ENCODE data around the gene UCP3. TPM values are rescaled to one million over a fixed set of nuclear protein-coding genes. Genes with fewer than 3 reads are reported as not detected.
A peak's percentile ranks its signal among the peaks of the same experiment; 100 is the strongest.

Gene UCP3
- total RNA-seq, 1 donor from 2014 or later, result 3.1 TPM

DNA sequence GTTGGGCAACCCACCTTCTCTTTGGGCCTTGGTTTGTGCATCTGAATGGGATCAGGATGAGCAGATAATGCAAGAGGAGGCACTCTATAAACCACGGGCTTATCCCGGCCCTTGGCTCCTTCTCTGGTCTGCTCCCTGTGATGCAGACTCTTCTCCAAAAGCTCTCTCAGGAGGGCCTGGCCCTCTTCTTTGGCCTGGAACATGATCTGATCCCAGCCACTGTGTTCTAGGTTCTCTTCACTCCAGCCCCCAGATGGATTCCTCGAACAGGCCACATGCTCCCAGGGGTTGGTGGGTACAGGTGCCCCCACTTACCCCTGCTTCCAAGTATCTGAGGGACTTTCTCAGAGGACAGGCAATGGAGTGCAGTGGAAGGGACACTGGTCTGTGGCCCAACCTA is 8.7 kb upstream of the UCP3 start:
- no peak for DNase-seq
- intact Hi-C loops (cut with DNase I), result no loop called here

DNA sequence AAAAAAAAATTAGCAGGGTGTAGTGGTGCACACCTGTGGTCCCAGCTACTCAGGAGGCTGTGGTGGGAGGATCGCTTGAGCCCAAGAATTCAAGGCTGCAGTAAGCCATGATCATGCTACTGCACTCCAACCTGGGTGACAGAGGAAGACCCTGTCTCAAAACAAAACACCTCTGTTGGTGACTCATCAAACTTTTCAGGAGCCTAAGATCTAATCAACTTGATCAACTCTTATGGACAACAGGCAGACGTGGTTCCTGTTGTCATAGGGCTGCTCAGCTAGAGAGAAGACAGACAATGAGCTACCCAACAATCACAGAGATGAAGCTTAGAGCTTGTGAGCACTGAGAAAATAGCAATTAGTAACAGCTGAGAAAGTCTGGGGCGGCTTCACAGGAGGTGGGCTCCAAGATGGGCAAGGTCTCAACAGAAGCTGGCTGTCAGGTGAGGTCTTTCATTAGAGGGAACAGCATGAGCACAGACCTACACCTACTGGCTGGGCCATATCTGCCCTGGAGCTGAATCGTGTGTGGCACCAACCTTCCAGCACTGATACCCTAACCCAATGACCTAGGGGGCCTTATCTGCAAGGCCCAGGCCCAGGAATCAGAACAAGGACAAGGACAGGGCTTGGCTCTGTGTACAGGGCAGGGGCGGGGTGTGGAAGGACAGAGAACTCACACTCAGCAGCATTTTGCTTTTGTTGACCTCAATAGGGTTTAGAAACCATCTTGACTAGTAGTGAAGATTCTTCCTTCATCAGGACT is 7.2 kb upstream of the UCP3 start:
- H3K9me3 ChIP-seq, result no peaks in the 10 kb centered on the region
- TF ChIP-seq, protein P1, sequence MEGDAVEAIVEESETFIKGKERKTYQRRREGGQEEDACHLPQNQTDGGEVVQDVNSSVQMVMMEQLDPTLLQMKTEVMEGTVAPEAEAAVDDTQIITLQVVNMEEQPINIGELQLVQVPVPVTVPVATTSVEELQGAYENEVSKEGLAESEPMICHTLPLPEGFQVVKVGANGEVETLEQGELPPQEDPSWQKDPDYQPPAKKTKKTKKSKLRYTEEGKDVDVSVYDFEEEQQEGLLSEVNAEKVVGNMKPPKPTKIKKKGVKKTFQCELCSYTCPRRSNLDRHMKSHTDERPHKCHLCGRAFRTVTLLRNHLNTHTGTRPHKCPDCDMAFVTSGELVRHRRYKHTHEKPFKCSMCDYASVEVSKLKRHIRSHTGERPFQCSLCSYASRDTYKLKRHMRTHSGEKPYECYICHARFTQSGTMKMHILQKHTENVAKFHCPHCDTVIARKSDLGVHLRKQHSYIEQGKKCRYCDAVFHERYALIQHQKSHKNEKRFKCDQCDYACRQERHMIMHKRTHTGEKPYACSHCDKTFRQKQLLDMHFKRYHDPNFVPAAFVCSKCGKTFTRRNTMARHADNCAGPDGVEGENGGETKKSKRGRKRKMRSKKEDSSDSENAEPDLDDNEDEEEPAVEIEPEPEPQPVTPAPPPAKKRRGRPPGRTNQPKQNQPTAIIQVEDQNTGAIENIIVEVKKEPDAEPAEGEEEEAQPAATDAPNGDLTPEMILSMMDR (IDR thresholded peaks at IDR 0.05), result no peak
- no peaks in the 10 kb centered on the region for H3K27me3 ChIP-seq (ENCODE audit: low read depth)
- peaks cover 42% of the 10 kb centered on the region for H3K4me1 ChIP-seq
- no peak overlapping the region for H3K4me3 ChIP-seq
- no peak for DNase-seq
- intact Hi-C loops (cut with DNase I), result no loop called here
- no peak overlapping the region for H3K27ac ChIP-seq
- peaks cover 17% of the 10 kb centered on the region for H3K36me3 ChIP-seq
- no peak for ATAC-seq

More for the DNA sequence above, 8.7 kb upstream of the UCP3 start:
- Histone ChIP-seq H3K27me3 (ENCODE audit: low read depth) (no peaks in the 10 kb centered on the region), H3K4me3 (no peak overlapping the region), H3K27ac (peak overlapping the region; percentile 87), H3K36me3 (peaks cover 17% of the 10 kb centered on the region), H3K9me3 (no peaks in the 10 kb centered on the region), H3K4me1 (peaks cover 36% of the 10 kb centered on the region)
- TF ChIP-seq, protein P1 (IDR thresholded peaks at IDR 0.05), result no peak
- no peak for ATAC-seq

DNA sequence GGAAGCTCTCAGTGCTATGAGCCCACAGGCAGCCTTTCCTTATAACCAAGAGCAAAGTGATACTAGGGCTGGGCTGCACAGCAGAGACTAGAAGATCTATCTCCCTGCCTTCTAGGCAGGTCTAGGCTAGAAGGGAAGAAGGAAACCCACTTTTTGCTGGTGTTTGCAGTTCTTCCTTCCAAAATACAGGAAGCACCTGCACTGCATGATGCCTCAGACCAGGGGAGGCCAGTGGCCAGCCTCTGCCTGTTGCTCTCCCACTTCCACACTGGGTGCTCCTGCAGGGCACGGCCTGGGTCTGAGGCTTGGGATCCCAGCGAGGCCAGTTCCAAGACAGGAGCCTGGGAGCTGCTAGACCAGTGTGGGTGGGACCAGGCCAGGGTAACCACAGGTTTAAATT is 6.0 kb upstream of the UCP3 start:
- no peaks in the 10 kb centered on the region for H3K9me3 ChIP-seq
- peaks cover 17% of the 10 kb centered on the region for H3K36me3 ChIP-seq
- H3K27ac ChIP-seq, result no peak overlapping the region
- H3K27me3 ChIP-seq (ENCODE audit: low read depth), result no peaks in the 10 kb centered on the region
- no peak for ATAC-seq
- TF ChIP-seq, protein P1 (IDR thresholded peaks at IDR 0.05), result no peak
- intact Hi-C loops (cut with DNase I), result no loop called here
- no peak for DNase-seq
- peaks cover 44% of the 10 kb centered on the region for H3K4me1 ChIP-seq
- H3K4me3 ChIP-seq, result no peak overlapping the region

DNA sequence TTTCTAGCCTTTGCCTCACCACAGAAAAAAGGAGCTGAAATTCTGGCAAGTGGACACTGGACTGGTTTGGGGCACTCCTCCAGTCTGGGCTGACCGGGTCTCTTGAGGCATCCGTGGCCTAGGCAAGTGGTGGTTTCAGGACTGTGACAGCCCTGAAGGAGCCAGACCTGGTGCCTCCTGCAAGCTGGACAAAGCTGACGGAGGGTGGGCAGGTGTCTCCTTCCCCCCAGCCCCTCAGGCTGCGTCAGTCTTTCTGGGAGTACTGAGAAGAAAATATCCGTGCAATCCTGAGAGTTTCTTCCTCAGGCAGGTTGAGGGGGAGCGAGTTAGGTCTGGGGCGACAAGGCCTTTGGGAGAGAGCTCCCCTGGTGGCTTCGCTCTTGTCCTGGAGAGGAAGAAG is 4.3 kb upstream of the UCP3 start:
- intact Hi-C loops (cut with DNase I), result no loop called here
- TF ChIP-seq, protein P1 (IDR thresholded peaks at IDR 0.05), result no peak
- Histone ChIP-seq H3K27me3 (ENCODE audit: low read depth) (no peaks in the 10 kb centered on the region), H3K9me3 (no peaks in the 10 kb centered on the region), H3K4me1 (peaks cover 27% of the 10 kb centered on the region), H3K27ac (no peak overlapping the region), H3K36me3 (peaks cover 17% of the 10 kb centered on the region), H3K4me3 (no peak overlapping the region)
- DNase-seq (no peak), ATAC-seq (no peak)

DNA sequence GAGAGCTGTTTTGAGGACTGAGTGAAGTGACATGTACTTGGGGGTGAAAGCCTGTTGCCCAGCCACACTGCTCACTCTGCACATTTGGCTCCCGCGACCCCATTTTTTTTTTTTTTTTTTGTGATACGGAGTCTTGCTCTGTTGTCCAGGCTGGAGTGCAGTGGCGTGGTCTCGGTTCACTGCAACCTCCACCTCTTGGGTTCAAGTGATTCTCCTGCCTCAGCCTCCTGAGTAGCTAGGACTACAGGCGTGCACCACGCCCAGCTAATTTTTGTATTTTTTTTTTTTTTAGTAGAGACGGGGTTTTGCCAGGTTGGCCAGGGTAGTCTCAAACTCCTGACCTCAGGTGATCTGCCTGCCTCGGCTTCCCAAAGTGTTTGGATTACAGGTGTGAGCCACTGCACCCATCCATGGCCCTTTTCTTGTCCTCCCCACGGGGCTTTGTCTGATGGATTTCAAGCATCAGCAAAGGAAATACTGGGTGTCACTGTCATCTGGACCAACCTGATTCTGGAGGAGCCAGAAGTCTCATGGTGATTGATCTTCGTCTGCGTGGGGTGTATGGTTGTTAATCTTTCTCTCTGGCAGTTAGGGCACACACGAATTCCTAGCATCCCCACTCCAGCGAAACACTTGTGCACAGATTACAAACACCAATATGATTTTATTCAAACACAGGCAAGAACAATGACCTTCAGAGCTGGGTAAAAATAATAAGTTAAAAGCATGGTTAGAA is 3.4 kb upstream of the UCP3 start:
- intact Hi-C loops (cut with DNase I), result no loop called here
- TF ChIP-seq, protein P1 (IDR thresholded peaks at IDR 0.05), result no peak
- ATAC-seq, result no peak

More for the DNA sequence above, 3.4 kb upstream of the UCP3 start:
- Histone ChIP-seq H3K36me3 (peaks cover 17% of the 10 kb centered on the region), H3K4me1 (peaks cover 18% of the 10 kb centered on the region), H3K9me3 (no peaks in the 10 kb centered on the region), H3K27ac (no peak overlapping the region), H3K4me3 (no peak overlapping the region), H3K27me3 (ENCODE audit: low read depth) (no peaks in the 10 kb centered on the region)
- DNase-seq, result no peak
